RWPE2 (cell line): ENCODE data around the gene ALKBH8.
"Not testable (repeated sequence)": the region's sequence is repeated elsewhere in the genome, so short reads cannot be mapped to it uniquely, and the experiment has no call there.

Experiments used
- ATAC-seq: fragments of 200-7000 bp; cut with Tn5 transposase; 3 replicates; pipeline ENCODE4 v1.9.1; 2021; ENCODE audit warnings: low read depth
- DNase-seq: peaks from one replicate; pipeline ENCODE4 v3.0.0-alpha.2; 2020; ENCODE audit warnings: low spot score
- H3K27ac ChIP-seq: fragments of 450-650 bp; 2 replicates; pipeline ENCODE4 v1.5.1; 2017; ENCODE audit warnings: mild to moderate bottlenecking; ENCODE audit not compliant: poor library complexity, severe bottlenecking
- H3K27me3 ChIP-seq: fragments of 250-450 bp; sonication (Bioruptor Pico); 2 replicates; pipeline ENCODE4 v1.5.1; 2021; ENCODE audit warnings: mild to moderate bottlenecking, moderate library complexity; ENCODE audit not compliant: insufficient read depth, poor library complexity, severe bottlenecking
- H3K36me3 ChIP-seq: fragments of 250-450 bp; sonication (Bioruptor Pico); 2 replicates; pipeline ENCODE4 v1.5.1; 2020; ENCODE audit warnings: low read depth, mild to moderate bottlenecking, moderate library complexity
- H3K4me1 ChIP-seq: fragments of 250-450 bp; sonication (Bioruptor Pico); 2 replicates; pipeline ENCODE4 v1.5.1; 2021; ENCODE audit warnings: mild to moderate bottlenecking, moderate library complexity; ENCODE audit not compliant: insufficient read depth, poor library complexity, severe bottlenecking
- H3K4me3 ChIP-seq: fragments of 250-450 bp; sonication (Bioruptor Pico); 2 replicates; pipeline ENCODE4 v1.5.1; 2021; ENCODE audit warnings: mild to moderate bottlenecking, moderate library complexity; ENCODE audit not compliant: severe bottlenecking
- H3K9me3 ChIP-seq: fragments of 250-450 bp; sonication (Bioruptor Pico); 2 replicates; pipeline ENCODE4 v1.5.1; 2021; ENCODE audit warnings: mild to moderate bottlenecking, moderate library complexity; ENCODE audit not compliant: severe bottlenecking
- CTCF ChIP-seq: fragments of 450-650 bp; IDR thresholded peaks from one replicate; pipeline ENCODE4 v1.5.1; 2017; ENCODE audit warnings: mild to moderate bottlenecking, moderate library complexity; ENCODE audit not compliant: poor library complexity, severe bottlenecking

The ALKBH8 gene

GRCh38 chr11:107545101-107545514, 20.4 kb downstream of the ALKBH8 start:
- Histone ChIP-seq H3K4me3 (no peak overlapping the region), H3K27me3 (no peaks in the 10 kb centered on the region), H3K9me3 (no peaks in the 10 kb centered on the region), H3K27ac (peak overlapping the region; percentile 92), H3K4me1 (peaks cover 20% of the 10 kb centered on the region), H3K36me3 (peaks cover 4% of the 10 kb centered on the region; the same call in 1 of the 2 replicates)
- ATAC-seq (peak; percentile 97), DNase-seq (no peak)
- TF ChIP-seq CTCF = no peak

GRCh38 chr11:107538821-107539220, 26.7 kb downstream of the ALKBH8 start:
- ATAC-seq = no peak
- Histone ChIP-seq H3K4me3 (no peak overlapping the region), H3K4me1 (no peaks in the 10 kb centered on the region), H3K36me3 (no peaks in the 10 kb centered on the region), H3K27ac (no peak overlapping the region), H3K27me3 (no peaks in the 10 kb centered on the region), H3K9me3 (no peaks in the 10 kb centered on the region)
- TF ChIP-seq CTCF = no peak
- no peak for DNase-seq

GRCh38 chr11:107538239-107538638, 27.3 kb downstream of the ALKBH8 start:
- Histone ChIP-seq H3K9me3 (no peaks in the 10 kb centered on the region), H3K4me3 (no peak overlapping the region), H3K27ac (no peak overlapping the region), H3K4me1 (no peaks in the 10 kb centered on the region), H3K27me3 (no peaks in the 10 kb centered on the region), H3K36me3 (no peaks in the 10 kb centered on the region)
- ATAC-seq (no peak), DNase-seq (no peak)
- TF ChIP-seq CTCF = no peak

- not testable (repeated sequence) for ATAC-seq, H3K4me1 ChIP-seq, H3K36me3 ChIP-seq, H3K9me3 ChIP-seq, H3K27ac ChIP-seq, H3K4me3 ChIP-seq, H3K27me3 ChIP-seq, DNase-seq
Observed at GRCh38 chr11:107537155-107537554, 28.4 kb downstream of the ALKBH8 start.

GRCh38 chr11:107526197-107526596, 39.3 kb downstream of the ALKBH8 start:
- H3K4me3 ChIP-seq = no peak overlapping the region
- no peaks in the 10 kb centered on the region for H3K27me3 ChIP-seq
- no peak for TF ChIP-seq CTCF
- H3K36me3 ChIP-seq = peaks cover 18% of the 10 kb centered on the region
- no peak overlapping the region for H3K27ac ChIP-seq
- no peaks in the 10 kb centered on the region for H3K4me1 ChIP-seq
- ATAC-seq (no peak), DNase-seq (no peak)
- peaks cover 2% of the 10 kb centered on the region for H3K9me3 ChIP-seq

GRCh38 chr11:107508858-107509244, 56.7 kb downstream of the ALKBH8 start:
- H3K9me3 ChIP-seq = no peaks in the 10 kb centered on the region
- H3K4me3 ChIP-seq = no peak overlapping the region
- H3K4me1 ChIP-seq = no peaks in the 10 kb centered on the region
- DNase-seq = no peak
- H3K27me3 ChIP-seq = no peaks in the 10 kb centered on the region
- no peak overlapping the region for H3K27ac ChIP-seq
- no peak for TF ChIP-seq CTCF
- ATAC-seq = no peak
- H3K36me3 ChIP-seq = peaks cover 14% of the 10 kb centered on the region; the same call in 1 of the 2 replicates
